Measurements from ENCODE around the gene ADPGK. TPM values are rescaled to one million over a fixed set of nuclear protein-coding genes. Genes with fewer than 3 reads are reported as not detected.
"Not testable (repeated sequence)": the region's sequence is repeated elsewhere in the genome, so short reads cannot be mapped to it uniquely, and the experiment has no call there.

The ADPGK gene
- total RNA-seq, 2 donors from 2014 or later, result 74.6 to 102 TPM

GRCh38 chr15:72735111-72735510 lies 48.4 kb downstream of the ADPGK start:
- 87% methylated on average over 2 of the region's 2 CpGs for WGBS
- Histone ChIP-seq H3K9me3 (no peaks in the 10 kb centered on the region), H3K4me1 (replicated peaks) (no peaks in the 10 kb centered on the region), H3K4me3 (no peak overlapping the region), H3K36me3 (peaks cover 0 to 6% of the 10 kb centered on the region in 2 donors), H3K27ac (peak overlapping the region in 1 of 2 donors; percentile 11), H3K27me3 (replicated peaks; ENCODE audit: insufficient read depth) (no peaks in the 10 kb centered on the region)
- no peak for DNase-seq (ENCODE audit: low spot score)
- intact Hi-C loops (cut with DNase I), result no loop called here
- TF ChIP-seq POLR2AphosphoS5 (IDR thresholded peaks at IDR 0.05), result no peak
- no peak for TF ChIP-seq POLR2A (IDR thresholded peaks at IDR 0.05)
- TF ChIP-seq CTCF (IDR thresholded peaks at IDR 0.05), result no peak

- intact Hi-C loops (cut with DNase I), result no loop called here
- Histone ChIP-seq H3K9me3 (no peaks in the 10 kb centered on the region), H3K4me3 (no peak overlapping the region), H3K36me3 (peaks cover 0 to 6% of the 10 kb centered on the region in 2 donors), H3K27me3 (replicated peaks; ENCODE audit: insufficient read depth) (no peaks in the 10 kb centered on the region), H3K4me1 (replicated peaks) (no peaks in the 10 kb centered on the region), H3K27ac (peak overlapping the region in 1 of 2 donors; percentile 11)
- WGBS, result 59% methylated on average over 2 of the region's 2 CpGs
- no peak for TF ChIP-seq CTCF (IDR thresholded peaks at IDR 0.05)
- peak; percentile 22 for TF ChIP-seq POLR2AphosphoS5 (IDR thresholded peaks at IDR 0.05)
- no peak for DNase-seq (ENCODE audit: low spot score)
These were observed 49.4 kb downstream of the ADPGK start for GRCh38 chr15:72733941-72734738.

GRCh38 chr15:72732516-72732915 lies 51.0 kb downstream of the ADPGK start:
- 86% methylated on average over 4 of the region's 4 CpGs for WGBS
- Histone ChIP-seq H3K27ac (peak overlapping the region in 1 of 2 donors; percentile 38), H3K27me3 (replicated peaks; ENCODE audit: insufficient read depth) (no peaks in the 10 kb centered on the region), H3K4me1 (replicated peaks) (no peaks in the 10 kb centered on the region), H3K9me3 (no peaks in the 10 kb centered on the region), H3K36me3 (peaks cover 0 to 6% of the 10 kb centered on the region in 2 donors), H3K4me3 (no peak overlapping the region)
- DNase-seq (ENCODE audit: low spot score), result no peak
- intact Hi-C loops (cut with DNase I), result no loop called here
- TF ChIP-seq POLR2A (IDR thresholded peaks at IDR 0.05), result no peak
- TF ChIP-seq POLR2AphosphoS5 (IDR thresholded peaks at IDR 0.05), result no peak
- no peak for TF ChIP-seq CTCF (IDR thresholded peaks at IDR 0.05)

- Histone ChIP-seq H3K27me3 (replicated peaks; ENCODE audit: insufficient read depth) (no peaks in the 10 kb centered on the region), H3K36me3 (peaks cover 0 to 6% of the 10 kb centered on the region in 2 donors), H3K27ac (no peak overlapping the region), H3K9me3 (no peaks in the 10 kb centered on the region), H3K4me1 (replicated peaks) (no peaks in the 10 kb centered on the region), H3K4me3 (no peak overlapping the region)
- intact Hi-C loops (cut with DNase I), result no loop called here
- DNase-seq (ENCODE audit: low spot score), result no peak
- TF ChIP-seq POLR2AphosphoS5 (IDR thresholded peaks at IDR 0.05), result no peak
- TF ChIP-seq CTCF (IDR thresholded peaks at IDR 0.05), result no peak
- TF ChIP-seq POLR2A (IDR thresholded peaks at IDR 0.05), result no peak
These were observed 51.5 kb downstream of the ADPGK start for GRCh38 chr15:72732086-72732485.

- no peak overlapping the region for H3K4me3 ChIP-seq
- WGBS, result 93% methylated on average over 1 of the region's 1 CpG
- H3K36me3 ChIP-seq, result no peaks in the 10 kb centered on the region
- H3K4me1 ChIP-seq (replicated peaks), result no peaks in the 10 kb centered on the region
- H3K27me3 ChIP-seq (replicated peaks; ENCODE audit: insufficient read depth), result no peaks in the 10 kb centered on the region
- intact Hi-C loops (cut with DNase I), result no loop called here
- H3K27ac ChIP-seq, result no peak overlapping the region
- no peaks in the 10 kb centered on the region for H3K9me3 ChIP-seq
- no peak for DNase-seq (ENCODE audit: low spot score)
- TF ChIP-seq POLR2A (IDR thresholded peaks at IDR 0.05), result no peak
- TF ChIP-seq CTCF (IDR thresholded peaks at IDR 0.05), result no peak
- TF ChIP-seq POLR2AphosphoS5 (IDR thresholded peaks at IDR 0.05), result no peak
These were observed 54.7 kb downstream of the ADPGK start for GRCh38 chr15:72728821-72729220.

GRCh38 chr15:72728249-72728648 lies 55.3 kb downstream of the ADPGK start:
- H3K4me1 ChIP-seq (replicated peaks); H3K9me3 ChIP-seq; H3K36me3 ChIP-seq; intact Hi-C loops (cut with DNase I); H3K4me3 ChIP-seq; DNase-seq (ENCODE audit: low spot score); H3K27ac ChIP-seq; H3K27me3 ChIP-seq (replicated peaks; ENCODE audit: insufficient read depth): not testable (repeated sequence)
- WGBS, result 83% methylated on average over 1 of the region's 1 CpG
